IMR-90 (cell line): ENCODE data around the gene RGL4. TPM values are rescaled to one million over a fixed set of nuclear protein-coding genes. Genes with fewer than 3 reads are reported as not detected.

Experiments used
- ATAC-seq: fragments of 200-7000 bp; cut with Tn5 transposase; 2 replicates; pipeline ENCODE4 v1.9.1; 2020; ENCODE audit warnings: low read depth, mild to moderate bottlenecking, moderate library complexity
- BruUV-seq: library from RNA; stranded (reverse); fragments of 400-500 nt; replicated peaks from 2 replicates; lab custom pipeline; 2021; lab: Mats Ljungman, UMichigan
- CTCF ChIA-PET: fragments of 300-600 bp; formaldehyde crosslinking; extraction: SDS; loops from one replicate; lab custom pipeline; 2021; ENCODE audit warnings: antibody characterized with exemption; lab: Yijun Ruan, JAX
- POLR2A ChIA-PET: fragments of 300-600 bp; sonication (Branson Sonifier 250); formaldehyde crosslinking; loops from one replicate; lab custom pipeline; 2022; ENCODE audit warnings: antibody characterized with exemption; ENCODE audit not compliant: unreplicated experiment; lab: Charles Lee
- DNase-seq: peaks from one replicate; pipeline ENCODE4 v3.0.0; 2013
- H2AFZ ChIP-seq: replicated peaks from 2 replicates; pipeline ENCODE3; 2013; ENCODE audit warnings: low read length, mild to moderate bottlenecking; ENCODE audit not compliant: poor library complexity
- H2AK5ac ChIP-seq: 2 replicates; pipeline ENCODE4 v1.6.1; 2013; ENCODE audit warnings: low read depth, low read length, inconsistent platforms
- H2AK9ac ChIP-seq: replicated peaks from 2 replicates; pipeline ENCODE3; 2013; ENCODE audit warnings: mild to moderate bottlenecking, low read depth, low read length, moderate library complexity; ENCODE audit not compliant: poor library complexity
- H2BK120ac ChIP-seq: 2 replicates; pipeline ENCODE4 v1.6.1; 2013; ENCODE audit warnings: low read depth, low read length, inconsistent platforms
- H2BK15ac ChIP-seq: 3 replicates; pipeline ENCODE4 v1.6.1; 2013; ENCODE audit warnings: low read depth, low read length, inconsistent platforms
- H2BK20ac ChIP-seq: 2 replicates; pipeline ENCODE4 v1.6.1; 2013; ENCODE audit warnings: low read depth, mild to moderate bottlenecking, inconsistent platforms, low read length, moderate library complexity
- H2BK5ac ChIP-seq: 2 replicates; pipeline ENCODE4 v1.6.1; 2013; ENCODE audit warnings: mild to moderate bottlenecking, low read depth, low read length, inconsistent platforms; ENCODE audit not compliant: poor library complexity, severe bottlenecking
- H3K14ac ChIP-seq: replicated peaks from 2 replicates; pipeline ENCODE4 v1.6.1; 2013; ENCODE audit warnings: low read depth, low read length, inconsistent platforms
- H3K18ac ChIP-seq: 2 replicates; pipeline ENCODE4 v1.6.1; 2013; ENCODE audit warnings: low read depth, low read length, control low read depth
- H3K23ac ChIP-seq: 2 replicates; pipeline ENCODE4 v1.6.1; 2013; ENCODE audit warnings: low read depth, low read length, inconsistent platforms
- H3K27ac ChIP-seq: 2 replicates; pipeline ENCODE4 v1.5.1; 2013; ENCODE audit warnings: mild to moderate bottlenecking, control low read depth, low read length; ENCODE audit not compliant: insufficient read depth
- H3K27me3 ChIP-seq: 2 replicates; pipeline ENCODE4 v1.6.1; 2013; ENCODE audit warnings: low read length; ENCODE audit not compliant: control insufficient read depth, insufficient read depth
- H3K36me3 ChIP-seq: 2 replicates; pipeline ENCODE4 v1.6.1; 2013; ENCODE audit warnings: low read length, mixed read lengths; ENCODE audit not compliant: control insufficient read depth, insufficient read depth
- H3K4ac ChIP-seq: 2 replicates; pipeline ENCODE4 v1.6.1; 2013; ENCODE audit warnings: low read depth, low read length, inconsistent platforms
- H3K4me1 ChIP-seq: 2 replicates; pipeline ENCODE4 v1.6.1; 2013; ENCODE audit warnings: low read length, mixed read lengths; ENCODE audit not compliant: control insufficient read depth, insufficient read depth
- H3K4me2 ChIP-seq: 2 replicates; pipeline ENCODE4 v1.6.1; 2013; ENCODE audit warnings: low read depth, mild to moderate bottlenecking, control low read depth, low read length, moderate library complexity
- H3K4me3 ChIP-seq: 2 replicates; pipeline ENCODE4 v1.5.1; 2013; ENCODE audit warnings: low read depth, mild to moderate bottlenecking, control low read depth, low read length, moderate library complexity; ENCODE audit not compliant: insufficient read depth
- H3K56ac ChIP-seq: 2 replicates; pipeline ENCODE4 v1.6.1; 2013; ENCODE audit warnings: low read length, inconsistent platforms; ENCODE audit not compliant: insufficient read depth; ENCODE audit errors: extremely low read depth
- H3K79me1 ChIP-seq, 2 experiments: 2 replicates each; pipeline ENCODE4 v1.6.1; 2013; ENCODE audit warnings: low read length in 2 of 2, inconsistent platforms in 1 of 2, low read depth in 1 of 2
- H3K9ac ChIP-seq: 2 replicates; pipeline ENCODE4 v1.6.1; 2013; ENCODE audit warnings: low read depth, low read length, control low read depth
- H3K9me1 ChIP-seq: 2 replicates; pipeline ENCODE4 v1.6.1; 2013; ENCODE audit warnings: low read length, inconsistent platforms; ENCODE audit not compliant: insufficient read depth
- H3K9me3 ChIP-seq: 2 replicates; pipeline ENCODE4 v1.6.1; 2013; ENCODE audit warnings: low read length; ENCODE audit not compliant: control insufficient read depth, insufficient read depth
- H4K20me1 ChIP-seq: 2 replicates; pipeline ENCODE4 v1.6.1; 2013; ENCODE audit warnings: low read length, inconsistent platforms; ENCODE audit not compliant: insufficient read depth
- H4K5ac ChIP-seq: 2 replicates; pipeline ENCODE4 v1.6.1; 2013; ENCODE audit warnings: mild to moderate bottlenecking, low read depth, low read length, control low read depth
- H4K8ac ChIP-seq, 2 experiments: 2 replicates each; pipeline ENCODE4 v1.6.1; 2013; ENCODE audit warnings: low read depth in 2 of 2, low read length in 2 of 2, control low read depth in 1 of 2, inconsistent platforms in 1 of 2
- H4K91ac ChIP-seq: 2 replicates; pipeline ENCODE4 v1.6.1; 2013; ENCODE audit warnings: low read depth, low read length, inconsistent platforms; ENCODE audit not compliant: insufficient read depth
- CHD1 ChIP-seq: IDR thresholded peaks from 2 replicates; pipeline ENCODE4 v1.6.1; 2012; ENCODE audit warnings: low read depth, low read length, improper control_type of control experiment
- CTCF ChIP-seq: conservative IDR thresholded peaks from 2 replicates; pipeline ENCODE4 v1.5.1; 2012; ENCODE audit warnings: mild to moderate bottlenecking, low read depth, low read length, improper control_type of control experiment
- FOS ChIP-seq: fragments of 150-350 bp; IDR thresholded peaks from 2 replicates; pipeline ENCODE4 v1.6.1; 2016; ENCODE audit warnings: low read depth, low read length
- MAFK ChIP-seq: IDR thresholded peaks from 2 replicates; pipeline ENCODE4 v1.6.1; 2012; ENCODE audit warnings: low read depth, low read length, improper control_type of control experiment
- MAZ ChIP-seq: IDR thresholded peaks from 2 replicates; pipeline ENCODE4 v1.6.1; 2012; ENCODE audit warnings: low read depth, mild to moderate bottlenecking, low read length, improper control_type of control experiment, moderate library complexity, borderline replicate concordance
- MXI1 ChIP-seq: IDR thresholded peaks from 2 replicates; pipeline ENCODE4 v1.6.1; 2012; ENCODE audit warnings: low read depth, mild to moderate bottlenecking, low read length, moderate library complexity, borderline replicate concordance
- NFE2L2 ChIP-seq: fragments of 150-350 bp; IDR thresholded peaks from 2 replicates; pipeline ENCODE4 v1.6.1; 2016; ENCODE audit warnings: low read depth, mild to moderate bottlenecking, low read length
- POLR2A ChIP-seq: IDR thresholded peaks from 2 replicates; pipeline ENCODE4 v1.6.1; 2012; ENCODE audit warnings: mild to moderate bottlenecking, low read depth, low read length
- RAD21 ChIP-seq: IDR thresholded peaks from 2 replicates; pipeline ENCODE4 v1.6.1; 2012; ENCODE audit warnings: low read length, improper control_type of control experiment
- RCOR1 ChIP-seq: IDR thresholded peaks from 2 replicates; pipeline ENCODE4 v1.6.1; 2012; ENCODE audit warnings: mild to moderate bottlenecking, low read length, improper control_type of control experiment; ENCODE audit not compliant: insufficient replicate concordance
- RFX5 ChIP-seq: IDR thresholded peaks from 2 replicates; pipeline ENCODE4 v1.8.0; 2012; ENCODE audit warnings: low read depth, mild to moderate bottlenecking, low read length, moderate library complexity
- SMC3 ChIP-seq: fragments of 150-350 bp; IDR thresholded peaks from 2 replicates; pipeline ENCODE4 v1.6.1; 2016; ENCODE audit warnings: low read depth, mild to moderate bottlenecking, antibody characterized with exemption, low read length, moderate library complexity
- WGBS, 2 experiments: methylation state at CpG; one replicate each; pipeline versions ENCODE4 v1.1.5 to v1.1.7; 2013; ENCODE audit warnings: missing lambda C conversion rate in 2 of 2; ENCODE audit not compliant: insufficient read length in 1 of 2; ENCODE audit errors: extremely low coverage in 2 of 2; 5-methylcytosine and 5-hydroxymethylcytosine counted together
- dilution Hi-C: fragments of 300-500 bp; cut with HindIII; formaldehyde crosslinking; loops from one replicate; pipeline ENCODE4 v1.14.3; 2018; ENCODE audit warnings: low sequenced_read_pairs; ENCODE audit not compliant: unreplicated experiment
- in situ Hi-C: fragments of 300-500 bp; cut with MboI; formaldehyde crosslinking; loops from 3 replicates; pipeline ENCODE4 v1.14.3; 2019; ENCODE audit warnings: low sequenced_read_pairs, inconsistent platforms, mixed read lengths
- intact Hi-C: fragments of 100-400 bp; cut with micrococcal nuclease; formaldehyde crosslinking; loops from 2 replicates; pipeline ENCODE4 v1.10.0; 2022
- polyA plus RNA-seq, 3 experiments: library from polyadenylated mRNA; depleted of rRNA; stranded (reverse); fragments of >200 nt; gene quantifications; 2 replicates each; pipeline ENCODE4 v1.2.3, GENCODE V29; 2012; ENCODE audit warnings: low replicate concordance in 1 of 3
- total RNA-seq: library from RNA; depleted of rRNA; stranded (reverse); fragments of >200 nt; gene quantifications from 2 replicates; pipeline ENCODE4 v1.2.3, GENCODE V29; 2012

The RGL4 gene
- total and polyA plus RNA-seq, 2 of the 4 experiments (the other 2 are of a cell fraction) = not detected

DNA sequence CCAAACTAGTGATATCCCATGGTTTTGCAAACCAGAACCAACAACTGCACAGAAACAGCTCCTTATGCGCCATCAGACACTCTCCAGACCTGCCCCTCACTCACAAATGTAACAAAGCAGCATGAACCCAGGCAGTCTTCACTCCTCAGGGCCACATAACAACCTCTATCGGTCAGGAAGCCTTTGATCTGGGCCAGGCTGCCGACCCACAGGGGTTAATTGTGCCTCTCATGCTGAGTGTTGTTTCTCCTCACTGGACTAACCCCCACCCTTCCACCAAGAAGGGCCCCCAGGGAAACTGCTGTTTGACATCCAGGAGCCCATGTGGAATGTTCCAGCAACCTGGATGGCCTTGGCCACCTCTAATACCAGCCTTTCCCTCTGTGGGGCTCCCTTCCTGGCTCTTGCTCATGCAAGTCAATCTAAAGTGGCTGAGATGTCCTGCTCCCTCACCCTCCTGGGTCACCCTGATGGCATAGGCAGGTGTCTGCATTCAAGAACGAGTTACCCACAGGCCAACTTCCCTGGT lies 7.9 kb upstream of the RGL4 start:
- Histone ChIP-seq H2BK120ac (no peak overlapping the region), H3K9me3 (no peaks in the 10 kb centered on the region), H3K4me2 (no peak overlapping the region), H2BK5ac (no peak overlapping the region), H2AFZ (no peak overlapping the region), H3K27ac (no peak overlapping the region), H4K20me1 (0 out of 2 replicates have a peak, but pooled peaks cover 10% of the 10 kb centered on the region), H3K27me3 (no peaks in the 10 kb centered on the region), H3K9ac (no peak overlapping the region), H2BK15ac (no peak overlapping the region), H2AK9ac (no peak overlapping the region), H3K4me1 (no peaks in the 10 kb centered on the region), H3K79me1 (peaks cover 0 to 5% of the 10 kb centered on the region in 2 experiments; a peak in 1 of 4 replicates), H4K8ac (no peak overlapping the region), H3K36me3 (peaks cover 8% of the 10 kb centered on the region; the same call in 1 of the 2 replicates), H3K4ac (no peak overlapping the region), H3K56ac (no peak overlapping the region), H4K91ac (no peak overlapping the region), H2AK5ac (no peak overlapping the region), H2BK20ac (no peak overlapping the region), H3K9me1 (peaks cover 10% of the 10 kb centered on the region; the same call in 1 of the 2 replicates), H3K23ac (no peak overlapping the region), H3K18ac (no peak overlapping the region), H4K5ac (no peak overlapping the region), H3K4me3 (no peak overlapping the region), H3K14ac (no peak overlapping the region)
- no peak for DNase-seq
- intact Hi-C loops = no loop called here
- dilution Hi-C loops = no loop called here
- no peak for ATAC-seq
- no TSS peak for BruUV-seq
- POLR2A ChIA-PET = no interaction called here
- in situ Hi-C loops = no loop called here
- CTCF ChIA-PET = no interaction called here
- TF ChIP-seq RFX5 (no peak), MXI1 (no peak), RCOR1 (no peak), RAD21 (no peak), FOS (no peak), SMC3 (no peak), NFE2L2 (no peak), CHD1 (no peak), MAZ (no peak), CTCF (no peak), MAFK (no peak), POLR2A (no peak)
- WGBS, 2 experiments = 100% methylated on average over 1 of the region's 4 CpGs; no CpG with 5 or more reads in 1 of the 2 experiments
